H9 (cell line): Measurements from ENCODE around the gene AKAP1. TPM values are rescaled to one million over a fixed set of nuclear protein-coding genes. Genes with fewer than 3 reads are reported as not detected.
A peak's percentile ranks its signal among the peaks of the same experiment; 100 is the strongest.

Experiments used
- DNase-seq: peaks from one replicate; pipeline ENCODE4 v3.0.0-alpha.2; 2017
- H2AFZ ChIP-seq: one replicate; pipeline ENCODE4 v1.6.1; 2013; ENCODE audit warnings: mild to moderate bottlenecking, low read length, control low read depth, moderate library complexity
- H2AK5ac ChIP-seq: 2 replicates; pipeline ENCODE4 v1.6.1; 2013; ENCODE audit warnings: low read length, control low read depth, mixed read lengths; ENCODE audit not compliant: insufficient read length
- H2BK120ac ChIP-seq: one replicate; pipeline ENCODE4 v1.6.1; 2013; ENCODE audit warnings: low read depth, mild to moderate bottlenecking, low read length, control low read depth, inconsistent platforms; ENCODE audit not compliant: poor library complexity, severe bottlenecking
- H2BK12ac ChIP-seq: 2 replicates; pipeline ENCODE4 v1.6.1; 2013; ENCODE audit warnings: low read length, control low read depth, mixed read lengths, low read depth; ENCODE audit not compliant: insufficient read length
- H2BK15ac ChIP-seq: 2 replicates; pipeline ENCODE4 v1.6.1; 2013; ENCODE audit warnings: low read depth, low read length, control low read depth
- H2BK20ac ChIP-seq: one replicate; pipeline ENCODE4 v1.6.1; 2013; ENCODE audit warnings: low read depth, mild to moderate bottlenecking, low read length, control low read depth, inconsistent platforms; ENCODE audit not compliant: poor library complexity, severe bottlenecking
- H2BK5ac ChIP-seq: 2 replicates; pipeline ENCODE4 v1.6.1; 2013; ENCODE audit warnings: low read length, control low read depth, mixed read lengths; ENCODE audit not compliant: insufficient read length
- H3K14ac ChIP-seq: 2 replicates; pipeline ENCODE4 v1.6.1; 2013; ENCODE audit warnings: low read length, control low read depth; ENCODE audit not compliant: insufficient read depth
- H3K18ac ChIP-seq: 2 replicates; pipeline ENCODE4 v1.6.1; 2013; ENCODE audit warnings: low read depth, mild to moderate bottlenecking, mixed read lengths, low read length, control low read depth; ENCODE audit not compliant: insufficient read length
- H3K23ac ChIP-seq: 2 replicates; pipeline ENCODE4 v1.6.1; 2013; ENCODE audit warnings: low read length, control low read depth, mixed read lengths, low read depth; ENCODE audit not compliant: insufficient read length
- H3K23me2 ChIP-seq: 2 replicates; pipeline ENCODE4 v1.6.1; 2013; ENCODE audit warnings: low read depth, mild to moderate bottlenecking, mixed read lengths, low read length, control low read depth; ENCODE audit not compliant: insufficient read length, poor library complexity, severe bottlenecking
- H3K27ac ChIP-seq: 2 replicates; pipeline ENCODE4 v1.5.1; 2013; ENCODE audit warnings: low read length, control low read depth, mixed read lengths, low read depth; ENCODE audit not compliant: insufficient read length
- H3K27me3 ChIP-seq: 2 replicates; pipeline ENCODE4 v1.6.1; 2013; ENCODE audit warnings: low read length, control low read depth, inconsistent platforms; ENCODE audit not compliant: insufficient read depth
- H3K4ac ChIP-seq: 2 replicates; pipeline ENCODE4 v1.6.1; 2013; ENCODE audit warnings: low read depth, mild to moderate bottlenecking, control low read depth, inconsistent platforms, low read length, moderate library complexity
- H3K4me1 ChIP-seq: 2 replicates; pipeline ENCODE4 v1.6.1; 2013; ENCODE audit warnings: low read length, control low read depth, inconsistent platforms; ENCODE audit not compliant: insufficient read depth
- H3K4me2 ChIP-seq: 2 replicates; pipeline ENCODE4 v1.6.1; 2013; ENCODE audit warnings: low read length, control low read depth, mixed read lengths; ENCODE audit not compliant: insufficient read length, insufficient read depth
- H3K56ac ChIP-seq: 2 replicates; pipeline ENCODE4 v1.6.1; 2013; ENCODE audit warnings: low read depth, mild to moderate bottlenecking, mixed read lengths, low read length, control low read depth; ENCODE audit not compliant: insufficient read length
- H3K79me1 ChIP-seq: 2 replicates; pipeline ENCODE4 v1.6.1; 2013; ENCODE audit warnings: low read depth, mild to moderate bottlenecking, moderate library complexity, low read length, control low read depth, inconsistent platforms; ENCODE audit not compliant: insufficient read depth, poor library complexity, severe bottlenecking
- H3K79me2 ChIP-seq: 2 replicates; pipeline ENCODE4 v1.6.1; 2013; ENCODE audit warnings: low read length, control low read depth, inconsistent platforms; ENCODE audit not compliant: insufficient read depth
- H3K9ac ChIP-seq: 2 replicates; pipeline ENCODE4 v1.6.1; 2013; ENCODE audit warnings: low read length, control low read depth, mixed read lengths; ENCODE audit not compliant: insufficient read length; ENCODE audit errors: extremely low read depth
- H3K9me3 ChIP-seq: one replicate; pipeline ENCODE4 v1.6.1; 2013; ENCODE audit warnings: low read depth, low read length, inconsistent platforms; ENCODE audit not compliant: control insufficient read depth
- H3T11ph ChIP-seq: one replicate; pipeline ENCODE4 v1.6.1; 2013; ENCODE audit warnings: mild to moderate bottlenecking, low read length, control low read depth, inconsistent platforms
- H4K20me1 ChIP-seq: one replicate; pipeline ENCODE4 v1.6.1; 2013; ENCODE audit not compliant: control insufficient read depth, insufficient read length, insufficient read depth
- H4K5ac ChIP-seq: 2 replicates; pipeline ENCODE4 v1.6.1; 2013; ENCODE audit warnings: low read depth, mild to moderate bottlenecking, mixed read lengths, low read length, control low read depth; ENCODE audit not compliant: insufficient read length
- H4K8ac ChIP-seq: replicated peaks from 2 replicates; pipeline ENCODE4 v1.6.1; 2013; ENCODE audit warnings: low read length, control low read depth, mixed read lengths, low read depth; ENCODE audit not compliant: insufficient read length
- H4K91ac ChIP-seq: 2 replicates; pipeline ENCODE4 v1.6.1; 2013; ENCODE audit warnings: low read depth, mild to moderate bottlenecking, moderate library complexity, mixed read lengths, low read length, control low read depth; ENCODE audit not compliant: insufficient read length
- H3K27ac Mint-ChIP-seq, 3 experiments: 2 replicates in 2 of 3; 3 replicates in 1 of 3; pipeline ENCODE4 v1.8.0; 2020 to 2021; ENCODE audit warnings: mixed read lengths in 3 of 3, mild to moderate bottlenecking in 1 of 3, moderate library complexity in 1 of 3
- H3K27me3 Mint-ChIP-seq: 2 replicates; pipeline ENCODE4 v1.8.0; 2021; ENCODE audit warnings: low read depth, mild to moderate bottlenecking, moderate library complexity, mixed read lengths
- H3K36me3 Mint-ChIP-seq, 3 experiments: 2 replicates in 2 of 3; 3 replicates in 1 of 3; pipeline ENCODE4 v1.8.0; 2020 to 2021; ENCODE audit warnings: low read depth in 3 of 3, mixed read lengths in 3 of 3; ENCODE audit not compliant: insufficient read depth in 1 of 3
- H3K4me1 Mint-ChIP-seq, 2 experiments: 2 replicates each; pipeline ENCODE4 v1.8.0; 2020; ENCODE audit warnings: mixed read lengths in 2 of 2
- H3K4me3 Mint-ChIP-seq, 2 experiments: 2 replicates in 1 of 2; 3 replicates in 1 of 2; pipeline ENCODE4 v1.8.0; 2020 to 2021; ENCODE audit warnings: mild to moderate bottlenecking in 2 of 2, mixed read lengths in 2 of 2, moderate library complexity in 1 of 2
- H3K9me3 Mint-ChIP-seq, 2 experiments: 2 replicates in 1 of 2; 3 replicates in 1 of 2; pipeline ENCODE4 v1.8.0; 2020; ENCODE audit warnings: mild to moderate bottlenecking in 2 of 2, mixed read lengths in 2 of 2, moderate library complexity in 1 of 2
- WGBS: extraction: QIAGEN DNeasy Blood & Tissue Kit; methylation state at CpG from one replicate; pipeline ENCODE4 v1.1.7; 2013; ENCODE audit warnings: missing lambda C conversion rate, low lambda C conversion rate, mixed read lengths; ENCODE audit not compliant: insufficient read length; ENCODE audit errors: extremely low coverage; 5-methylcytosine and 5-hydroxymethylcytosine counted together
- total RNA-seq: library from RNA; stranded (reverse); gene quantifications from 2 replicates; pipeline ENCODE4 v1.2.1, GENCODE V29; 2021
- TF ChIP-seq, protein P1 (sequence below): fragments of 200-600 bp; sonication (generic); conservative IDR thresholded peaks from 3 replicates; pipeline ENCODE4 v1.8.0; 2021; ENCODE audit warnings: antibody characterized with exemption, mild to moderate bottlenecking

AKAP1 gene
- total RNA-seq, 1 experiment from 2014 or later: 61.2 TPM

DNA sequence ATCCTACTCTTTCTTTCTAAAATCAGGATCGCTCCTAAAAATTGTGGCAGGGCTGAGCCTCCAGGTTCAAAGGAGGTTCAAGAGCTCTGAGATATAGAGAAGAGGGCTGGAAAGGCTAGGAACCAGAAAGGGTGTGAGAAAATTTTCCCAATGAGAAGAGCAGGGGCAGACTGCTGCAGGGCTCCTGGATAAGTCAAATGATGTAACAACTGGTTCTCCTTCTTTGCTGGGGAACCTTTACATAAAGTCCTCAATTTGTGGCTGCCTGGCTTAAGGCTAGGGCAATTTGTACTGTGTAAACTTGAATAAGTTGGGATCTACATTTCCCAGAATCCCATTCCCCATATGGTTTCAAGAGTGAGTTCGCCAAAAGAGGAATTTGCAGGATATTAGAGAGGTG, 16.3 kb upstream of the AKAP1 start:
- Mint-ChIP-seq H3K9me3 (no peaks in the 10 kb centered on the region), H3K27ac (peak overlapping the region; percentile 34 to 85 (median 70); a peak in 5 of 7 replicates), H3K4me3 (no peak overlapping the region), H3K36me3 (no peaks in the 10 kb centered on the region), H3K27me3 (0 out of 2 replicates have a peak, but pooled peaks cover 3% of the 10 kb centered on the region), H3K4me1 (peaks cover 45 to 53% of the 10 kb centered on the region in 2 experiments)
- no peaks in the 10 kb centered on the region for H4K20me1 ChIP-seq
- no peak for DNase-seq
- H3K23me2 ChIP-seq: no peaks in the 10 kb centered on the region
- no peaks in the 10 kb centered on the region for H3K27me3 ChIP-seq
- no peak overlapping the region for H3K18ac ChIP-seq
- H2AK5ac ChIP-seq: no peak overlapping the region
- H2BK120ac ChIP-seq: no peak overlapping the region
- H2BK12ac ChIP-seq: no peak overlapping the region
- H3K79me1 ChIP-seq: no peaks in the 10 kb centered on the region
- H3K27ac ChIP-seq: no peak overlapping the region
- H3K4me2 ChIP-seq: no peak overlapping the region
- H4K8ac ChIP-seq: no peak overlapping the region
- WGBS: no CpG with 5 or more reads among the region's 2 CpGs
- no peaks in the 10 kb centered on the region for H3K79me2 ChIP-seq
- H4K5ac ChIP-seq: no peak overlapping the region
- H3K9ac ChIP-seq: no peak overlapping the region
- H3K4me1 ChIP-seq: peaks cover 4% of the 10 kb centered on the region; the same call in 1 of the 2 replicates
- no peak overlapping the region for H3K23ac ChIP-seq
- TF ChIP-seq, protein P1, sequence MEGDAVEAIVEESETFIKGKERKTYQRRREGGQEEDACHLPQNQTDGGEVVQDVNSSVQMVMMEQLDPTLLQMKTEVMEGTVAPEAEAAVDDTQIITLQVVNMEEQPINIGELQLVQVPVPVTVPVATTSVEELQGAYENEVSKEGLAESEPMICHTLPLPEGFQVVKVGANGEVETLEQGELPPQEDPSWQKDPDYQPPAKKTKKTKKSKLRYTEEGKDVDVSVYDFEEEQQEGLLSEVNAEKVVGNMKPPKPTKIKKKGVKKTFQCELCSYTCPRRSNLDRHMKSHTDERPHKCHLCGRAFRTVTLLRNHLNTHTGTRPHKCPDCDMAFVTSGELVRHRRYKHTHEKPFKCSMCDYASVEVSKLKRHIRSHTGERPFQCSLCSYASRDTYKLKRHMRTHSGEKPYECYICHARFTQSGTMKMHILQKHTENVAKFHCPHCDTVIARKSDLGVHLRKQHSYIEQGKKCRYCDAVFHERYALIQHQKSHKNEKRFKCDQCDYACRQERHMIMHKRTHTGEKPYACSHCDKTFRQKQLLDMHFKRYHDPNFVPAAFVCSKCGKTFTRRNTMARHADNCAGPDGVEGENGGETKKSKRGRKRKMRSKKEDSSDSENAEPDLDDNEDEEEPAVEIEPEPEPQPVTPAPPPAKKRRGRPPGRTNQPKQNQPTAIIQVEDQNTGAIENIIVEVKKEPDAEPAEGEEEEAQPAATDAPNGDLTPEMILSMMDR: no peak
- H2BK15ac ChIP-seq: no peak overlapping the region
- no peak overlapping the region for H3K56ac ChIP-seq
- no peak overlapping the region for H3T11ph ChIP-seq
- no peak overlapping the region for H4K91ac ChIP-seq
- no peak overlapping the region for H2BK20ac ChIP-seq
- no peaks in the 10 kb centered on the region for H3K9me3 ChIP-seq
- no peak overlapping the region for H2AFZ ChIP-seq
- no peak overlapping the region for H3K4ac ChIP-seq
- no peak overlapping the region for H3K14ac ChIP-seq
- H2BK5ac ChIP-seq: no peak overlapping the region
